SU-DHL-6 (cell line): ENCODE measurements around the gene UFD1.

ENCODE experiments used
- EZH2phosphoT487 ChIP-seq: fragments of 200-600 bp; sonication (generic), shearing (Covaris generic); conservative IDR thresholded peaks from 2 replicates; pipeline ENCODE4 v1.6.1; 2018; ENCODE audit warnings: mild to moderate bottlenecking, antibody characterized with exemption, low read length, moderate library complexity, mixed read lengths
- TF ChIP-seq, protein P1 (sequence below): fragments of 200-600 bp; sonication (generic); IDR thresholded peaks from one replicate; pipeline ENCODE4 v1.5.1; 2017; ENCODE audit warnings: antibody characterized with exemption, mild to moderate bottlenecking, low read length, moderate library complexity; ENCODE audit not compliant: insufficient read depth, poor library complexity, severe bottlenecking

DNA sequence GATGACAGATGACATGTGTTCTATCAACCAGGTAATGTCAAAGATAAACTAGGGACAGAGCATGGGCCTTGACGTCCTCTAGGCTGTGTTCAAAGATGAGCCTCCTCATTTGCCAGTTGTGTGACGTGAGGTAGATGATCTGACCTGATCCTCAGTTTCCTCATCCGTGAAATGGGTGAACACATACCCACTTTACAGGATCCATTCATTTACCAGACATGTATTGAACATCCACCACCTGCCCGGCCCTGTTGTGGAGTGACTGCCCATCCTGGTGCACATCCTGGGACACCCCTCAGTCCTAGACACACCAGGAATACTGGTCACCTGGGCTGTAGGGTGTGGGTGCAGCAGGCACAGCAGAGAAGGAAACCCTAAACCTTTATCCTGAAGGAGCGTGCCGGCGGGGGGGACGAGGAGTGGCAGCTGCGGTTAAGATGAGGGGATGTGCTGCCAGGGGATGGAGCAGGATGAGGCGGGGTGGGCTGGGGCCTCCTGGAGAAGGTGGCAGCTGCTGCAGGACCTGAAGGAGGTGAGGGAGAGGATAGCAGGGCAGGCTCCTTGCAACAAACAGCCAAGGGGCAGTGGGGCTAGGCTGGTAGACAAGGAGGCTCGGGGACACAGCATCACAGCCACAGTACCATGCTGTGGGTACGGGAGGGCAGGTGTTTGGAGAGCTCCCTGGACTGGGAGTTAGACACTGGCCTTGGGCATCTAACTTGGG is 36.8 kb upstream of the UFD1 start:
- TF ChIP-seq, protein P1, sequence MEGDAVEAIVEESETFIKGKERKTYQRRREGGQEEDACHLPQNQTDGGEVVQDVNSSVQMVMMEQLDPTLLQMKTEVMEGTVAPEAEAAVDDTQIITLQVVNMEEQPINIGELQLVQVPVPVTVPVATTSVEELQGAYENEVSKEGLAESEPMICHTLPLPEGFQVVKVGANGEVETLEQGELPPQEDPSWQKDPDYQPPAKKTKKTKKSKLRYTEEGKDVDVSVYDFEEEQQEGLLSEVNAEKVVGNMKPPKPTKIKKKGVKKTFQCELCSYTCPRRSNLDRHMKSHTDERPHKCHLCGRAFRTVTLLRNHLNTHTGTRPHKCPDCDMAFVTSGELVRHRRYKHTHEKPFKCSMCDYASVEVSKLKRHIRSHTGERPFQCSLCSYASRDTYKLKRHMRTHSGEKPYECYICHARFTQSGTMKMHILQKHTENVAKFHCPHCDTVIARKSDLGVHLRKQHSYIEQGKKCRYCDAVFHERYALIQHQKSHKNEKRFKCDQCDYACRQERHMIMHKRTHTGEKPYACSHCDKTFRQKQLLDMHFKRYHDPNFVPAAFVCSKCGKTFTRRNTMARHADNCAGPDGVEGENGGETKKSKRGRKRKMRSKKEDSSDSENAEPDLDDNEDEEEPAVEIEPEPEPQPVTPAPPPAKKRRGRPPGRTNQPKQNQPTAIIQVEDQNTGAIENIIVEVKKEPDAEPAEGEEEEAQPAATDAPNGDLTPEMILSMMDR: no peak
- TF ChIP-seq EZH2phosphoT487: no peak
